GM12872 (cell line): ENCODE data around the gene SCARB2.

Experiments used
- TF ChIP-seq, protein P1 (sequence below): IDR thresholded peaks from 3 replicates; pipeline ENCODE4 v1.5.1; 2011; ENCODE audit warnings: low read depth, mild to moderate bottlenecking, low read length, moderate library complexity; ENCODE audit not compliant: insufficient read depth

Gene SCARB2

GRCh38 chr4:76224171-76224570, 10.5 kb upstream of the SCARB2 start:
- TF ChIP-seq, protein P1, sequence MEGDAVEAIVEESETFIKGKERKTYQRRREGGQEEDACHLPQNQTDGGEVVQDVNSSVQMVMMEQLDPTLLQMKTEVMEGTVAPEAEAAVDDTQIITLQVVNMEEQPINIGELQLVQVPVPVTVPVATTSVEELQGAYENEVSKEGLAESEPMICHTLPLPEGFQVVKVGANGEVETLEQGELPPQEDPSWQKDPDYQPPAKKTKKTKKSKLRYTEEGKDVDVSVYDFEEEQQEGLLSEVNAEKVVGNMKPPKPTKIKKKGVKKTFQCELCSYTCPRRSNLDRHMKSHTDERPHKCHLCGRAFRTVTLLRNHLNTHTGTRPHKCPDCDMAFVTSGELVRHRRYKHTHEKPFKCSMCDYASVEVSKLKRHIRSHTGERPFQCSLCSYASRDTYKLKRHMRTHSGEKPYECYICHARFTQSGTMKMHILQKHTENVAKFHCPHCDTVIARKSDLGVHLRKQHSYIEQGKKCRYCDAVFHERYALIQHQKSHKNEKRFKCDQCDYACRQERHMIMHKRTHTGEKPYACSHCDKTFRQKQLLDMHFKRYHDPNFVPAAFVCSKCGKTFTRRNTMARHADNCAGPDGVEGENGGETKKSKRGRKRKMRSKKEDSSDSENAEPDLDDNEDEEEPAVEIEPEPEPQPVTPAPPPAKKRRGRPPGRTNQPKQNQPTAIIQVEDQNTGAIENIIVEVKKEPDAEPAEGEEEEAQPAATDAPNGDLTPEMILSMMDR = no peak

DNA sequence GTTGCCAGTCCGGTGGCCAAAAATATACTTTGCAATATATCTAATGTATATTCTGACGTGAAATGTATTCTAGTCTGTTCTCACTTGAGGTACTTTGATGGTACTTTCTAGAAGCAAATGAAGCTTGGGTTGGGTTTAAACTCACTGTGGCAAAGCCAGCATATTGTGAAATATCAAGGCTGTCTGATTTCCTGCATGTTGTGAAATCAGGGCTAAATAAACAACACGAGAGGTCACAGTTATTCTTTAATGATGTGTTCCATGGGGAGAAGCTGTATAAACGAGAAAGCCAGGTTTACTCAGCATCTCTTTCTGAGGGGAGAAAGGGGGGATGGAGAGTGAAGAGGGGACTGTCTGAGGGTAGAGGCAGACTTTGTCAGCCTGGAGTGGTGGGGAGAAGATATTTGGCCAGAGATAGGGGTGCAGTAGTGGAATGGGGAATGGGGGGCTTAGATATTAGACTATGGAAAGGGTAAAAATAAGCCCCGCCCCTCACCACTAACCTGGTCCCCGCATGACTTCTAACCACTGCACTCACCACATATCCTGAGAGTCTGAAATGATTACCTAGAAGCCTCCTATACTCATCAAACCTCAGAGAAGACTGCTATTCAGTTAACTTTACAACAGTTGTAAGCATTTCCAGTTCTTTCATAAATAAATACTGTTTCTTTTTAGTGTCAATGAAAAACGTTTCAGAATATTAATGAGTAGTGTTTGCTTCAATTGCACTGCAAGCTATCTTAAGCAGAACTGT, 5.9 kb upstream of the SCARB2 start:
- TF ChIP-seq, protein P1 = no peak

DNA sequence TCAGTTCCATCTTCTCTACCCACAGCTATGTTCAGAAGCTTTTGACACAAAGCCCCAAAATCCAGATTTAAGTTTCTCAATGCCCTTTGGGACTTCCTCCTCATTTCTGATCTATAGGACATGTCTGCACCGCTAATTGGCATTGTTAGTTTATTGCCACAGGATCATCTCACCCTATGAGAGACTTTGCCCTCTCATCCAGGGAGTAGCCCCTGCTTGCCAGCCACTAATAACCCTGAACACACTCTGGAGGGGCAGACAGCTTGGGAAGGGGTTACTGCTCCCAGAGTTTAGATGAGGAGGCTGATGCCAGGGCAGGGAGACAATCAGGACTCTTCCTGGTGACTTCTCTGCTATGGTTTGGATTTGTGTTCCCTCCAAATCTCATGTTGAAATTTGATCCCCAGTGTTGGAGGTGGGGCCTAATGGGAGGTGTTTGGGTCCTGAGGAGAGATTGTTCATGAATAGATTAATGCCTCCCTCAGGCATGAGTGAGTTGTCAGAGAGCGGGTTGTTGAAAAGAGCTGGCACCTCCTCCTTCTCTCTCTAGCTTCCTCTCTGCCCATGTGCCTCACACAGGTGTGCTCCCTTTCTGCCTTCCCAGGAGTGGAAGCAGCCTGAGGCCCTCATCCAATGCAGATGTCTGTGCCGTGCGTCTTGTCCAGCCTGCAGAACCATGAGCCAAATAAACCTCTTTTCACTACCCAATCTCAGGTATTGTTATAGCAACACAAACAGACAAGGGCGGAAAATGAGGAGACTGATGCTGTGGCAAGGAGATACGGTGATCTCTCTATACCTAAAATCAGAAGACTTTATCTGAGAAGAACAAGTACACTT, 3.6 kb upstream of the SCARB2 start:
- TF ChIP-seq, protein P1 = no peak

GRCh38 chr4:76216524-76216923, 2.9 kb upstream of the SCARB2 start:
- TF ChIP-seq, protein P1 = no peak

DNA sequence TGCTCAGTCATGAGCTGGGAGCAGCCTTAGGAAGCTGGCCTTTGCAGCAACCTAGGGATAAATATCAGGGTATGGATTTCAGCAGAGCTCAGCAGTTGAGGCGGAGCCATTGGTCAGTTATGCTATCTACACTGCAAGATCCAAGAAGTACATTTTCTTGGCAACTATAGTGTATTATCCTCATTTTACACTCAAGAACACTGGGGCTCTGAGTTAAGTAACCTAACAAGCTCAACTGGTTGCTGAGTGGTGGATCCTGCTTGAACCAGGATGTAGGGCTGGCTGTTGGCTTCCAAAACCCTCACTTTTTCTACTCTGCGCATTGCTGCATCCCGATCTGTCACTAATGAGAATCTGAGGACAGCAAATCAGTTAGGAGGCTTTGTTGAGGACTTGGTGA, 1.5 kb upstream of the SCARB2 start:
- TF ChIP-seq, protein P1 = no peak

GRCh38 chr4:76214177-76214675, 602 bp upstream of the SCARB2 start:
- TF ChIP-seq, protein P1 = 0 out of 3 replicates have a peak, but pooled peaks have one; percentile 6

- TF ChIP-seq, protein P1 = no peak
These were observed 691 bp downstream of the SCARB2 start for GRCh38 chr4:76212851-76213414.
